Spleen (tissue), 7 donors: Measurements from ENCODE around the gene GUCY2F.

Experiments used
- POLR2A ChIP-seq, 3 donors: fragments of 450-650 bp; IDR thresholded peaks; one replicate each; pipeline ENCODE4 v1.5.1; 2017; ENCODE audit warnings: antibody characterized with exemption in 3 of 3, mild to moderate bottlenecking in 1 of 3
- POLR2AphosphoS5 ChIP-seq, 3 donors: sonication (generic); formaldehyde crosslinking; IDR thresholded peaks; one replicate each; pipeline ENCODE4 v1.5.1; 2017; ENCODE audit warnings: antibody characterized with exemption in 3 of 3
- TF ChIP-seq, protein P1 (sequence below), 11 experiments: fragments of 200-600 bp in 7 of 11; fragments of 450-650 bp in 4 of 11; sonication (generic) in 4 of 11; IDR thresholded peaks in 8 of 11; conservative IDR thresholded peaks in 3 of 11; 1 replicate in 7 of 11; 2 replicates in 4 of 11; pipeline versions ENCODE4 v1.4.0 to v1.8.0; 2016 to 2021; ENCODE audit warnings: antibody characterized with exemption in 11 of 11, inconsistent platforms in 4 of 11, mild to moderate bottlenecking in 1 of 11
- donor health status: DM: no; HTN: no; CAD: no; lungs with moderate emphysema.
- donor health status: DM: no; HTN: no; CAD: no.
- donor health status: DM: no; HTN: no; CAD: no.

DNA sequence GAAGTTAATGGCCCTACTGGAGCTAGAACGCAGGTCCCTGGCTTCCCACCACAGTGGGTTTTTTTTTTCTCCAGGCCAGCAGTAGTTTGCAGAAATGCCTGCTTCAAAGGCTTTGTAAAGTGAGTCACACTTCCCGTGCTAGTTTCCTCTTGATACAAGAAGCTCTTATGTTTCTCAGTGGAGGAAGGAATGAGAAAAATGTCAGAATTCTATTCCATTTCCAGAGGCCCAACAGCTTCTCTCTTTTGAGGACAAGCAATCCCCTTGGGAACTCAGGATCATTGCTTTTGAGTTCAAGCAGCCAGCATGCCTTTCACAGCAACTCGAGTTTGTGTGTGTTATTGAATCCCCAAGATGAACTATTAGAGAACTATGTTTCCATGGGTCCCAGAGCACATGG is 134.3 kb downstream of the GUCY2F start:
- TF ChIP-seq, protein P1, sequence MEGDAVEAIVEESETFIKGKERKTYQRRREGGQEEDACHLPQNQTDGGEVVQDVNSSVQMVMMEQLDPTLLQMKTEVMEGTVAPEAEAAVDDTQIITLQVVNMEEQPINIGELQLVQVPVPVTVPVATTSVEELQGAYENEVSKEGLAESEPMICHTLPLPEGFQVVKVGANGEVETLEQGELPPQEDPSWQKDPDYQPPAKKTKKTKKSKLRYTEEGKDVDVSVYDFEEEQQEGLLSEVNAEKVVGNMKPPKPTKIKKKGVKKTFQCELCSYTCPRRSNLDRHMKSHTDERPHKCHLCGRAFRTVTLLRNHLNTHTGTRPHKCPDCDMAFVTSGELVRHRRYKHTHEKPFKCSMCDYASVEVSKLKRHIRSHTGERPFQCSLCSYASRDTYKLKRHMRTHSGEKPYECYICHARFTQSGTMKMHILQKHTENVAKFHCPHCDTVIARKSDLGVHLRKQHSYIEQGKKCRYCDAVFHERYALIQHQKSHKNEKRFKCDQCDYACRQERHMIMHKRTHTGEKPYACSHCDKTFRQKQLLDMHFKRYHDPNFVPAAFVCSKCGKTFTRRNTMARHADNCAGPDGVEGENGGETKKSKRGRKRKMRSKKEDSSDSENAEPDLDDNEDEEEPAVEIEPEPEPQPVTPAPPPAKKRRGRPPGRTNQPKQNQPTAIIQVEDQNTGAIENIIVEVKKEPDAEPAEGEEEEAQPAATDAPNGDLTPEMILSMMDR (IDR thresholded peaks at IDR 0.05 in 8 of 11, conservative IDR thresholded peaks at IDR 0.05 in 3 of 11): no peak
- TF ChIP-seq POLR2A (IDR thresholded peaks at IDR 0.05) (no peak), POLR2AphosphoS5 (IDR thresholded peaks at IDR 0.05) (no peak)
